Liver (tissue), 9 donors: ENCODE results near the gene OR14K1. TPM values are rescaled to one million over a fixed set of nuclear protein-coding genes. Genes with fewer than 3 reads are reported as not detected.
"Not testable (repeated sequence)": the region's sequence is repeated elsewhere in the genome, so short reads cannot be mapped to it uniquely, and the experiment has no call there.

ENCODE experiments used
- DNase-seq: peaks from one replicate; pipeline ENCODE4 v3.0.0-alpha.2; 2017; ENCODE audit warnings: low spot score
- H3K27ac ChIP-seq, 2 donors: one replicate each; pipeline ENCODE4 v1.7.0; 2013; ENCODE audit warnings: inconsistent platforms in 2 of 2, low read length in 2 of 2, control low read depth in 1 of 2, low read depth in 1 of 2, mild to moderate bottlenecking in 1 of 2
- H3K27me3 ChIP-seq, 4 donors: one replicate each; pipeline versions ENCODE4 v1.6.1 to v1.7.0; 2013; ENCODE audit warnings: low read length in 3 of 4, inconsistent platforms in 1 of 4, mild to moderate bottlenecking in 1 of 4, moderate library complexity in 1 of 4; ENCODE audit not compliant: control insufficient read depth in 4 of 4, insufficient read depth in 4 of 4
- H3K36me3 ChIP-seq, 4 donors: one replicate each; pipeline versions ENCODE4 v1.6.1 to v1.7.0; 2013; ENCODE audit warnings: low read length in 3 of 4, mild to moderate bottlenecking in 3 of 4, low read depth in 1 of 4, moderate library complexity in 1 of 4; ENCODE audit not compliant: control insufficient read depth in 4 of 4, insufficient read depth in 3 of 4
- H3K4me1 ChIP-seq, 4 donors: one replicate each; pipeline versions ENCODE4 v1.6.1 to v1.7.0; 2013; ENCODE audit warnings: low read length in 3 of 4, mild to moderate bottlenecking in 3 of 4, moderate library complexity in 1 of 4; ENCODE audit not compliant: control insufficient read depth in 4 of 4, insufficient read depth in 4 of 4
- H3K4me3 ChIP-seq, 3 donors: one replicate each; pipeline versions ENCODE4 v1.6.1 to v1.7.0; 2013; ENCODE audit warnings: low read length in 3 of 3, control low read depth in 1 of 3, low read depth in 1 of 3, mild to moderate bottlenecking in 1 of 3
- H3K9ac ChIP-seq, 2 donors: one replicate each; pipeline ENCODE4 v1.7.0; 2013; ENCODE audit warnings: low read length in 2 of 2, mild to moderate bottlenecking in 2 of 2, moderate library complexity in 2 of 2, control low read depth in 1 of 2, low read depth in 1 of 2
- H3K9me3 ChIP-seq, 4 donors: one replicate each; pipeline versions ENCODE4 v1.6.1 to v1.7.0; 2013; ENCODE audit warnings: low read length in 3 of 4; ENCODE audit not compliant: control insufficient read depth in 4 of 4
- CTCF ChIP-seq: fragments of 150-350 bp; IDR thresholded peaks from 2 replicates; pipeline ENCODE4 v1.5.1; 2017; ENCODE audit warnings: improper control_type of control experiment, low read depth, low read length; ENCODE audit not compliant: missing input control
- EGR1 ChIP-seq, 2 donors: IDR thresholded peaks; 2 replicates each; pipeline ENCODE4 v1.6.1; 2016 to 2018; ENCODE audit warnings: antibody characterized with exemption in 2 of 2, low read depth in 2 of 2
- FOXA1 ChIP-seq: IDR thresholded peaks from 2 replicates; pipeline ENCODE4 v1.6.1; 2016; ENCODE audit warnings: antibody characterized with exemption
- FOXA2 ChIP-seq: IDR thresholded peaks from 2 replicates; pipeline ENCODE4 v1.6.1; 2016; ENCODE audit warnings: antibody characterized with exemption
- GABPA ChIP-seq, 2 donors: IDR thresholded peaks in 1 of 2; conservative IDR thresholded peaks in 1 of 2; 2 replicates each; pipeline ENCODE4 v1.6.1; 2016; ENCODE audit warnings: antibody characterized with exemption in 2 of 2, mild to moderate bottlenecking in 1 of 2, moderate library complexity in 1 of 2
- HNF4A ChIP-seq, 2 donors: conservative IDR thresholded peaks; 2 replicates each; pipeline ENCODE4 v1.6.1; 2016; ENCODE audit warnings: antibody characterized with exemption in 2 of 2, mild to moderate bottlenecking in 2 of 2
- HNF4G ChIP-seq: IDR thresholded peaks from 2 replicates; pipeline ENCODE4 v1.6.1; 2016; ENCODE audit warnings: antibody characterized with exemption
- JUND ChIP-seq, 2 donors: IDR thresholded peaks; 2 replicates each; pipeline ENCODE4 v1.6.1; 2016; ENCODE audit warnings: antibody characterized with exemption in 2 of 2
- MAX ChIP-seq: IDR thresholded peaks from 2 replicates; pipeline ENCODE4 v1.6.1; 2016; ENCODE audit warnings: antibody characterized with exemption
- RAD21 ChIP-seq, 2 donors: IDR thresholded peaks; 2 replicates each; pipeline ENCODE4 v1.6.1; 2016; ENCODE audit warnings: antibody characterized with exemption in 2 of 2, mild to moderate bottlenecking in 2 of 2
- REST ChIP-seq: IDR thresholded peaks from 2 replicates; pipeline ENCODE4 v1.6.1; 2016; ENCODE audit warnings: antibody characterized with exemption, mild to moderate bottlenecking
- RXRA ChIP-seq, 2 donors: IDR thresholded peaks; 2 replicates each; pipeline ENCODE4 v1.6.1; 2017 to 2018; ENCODE audit warnings: antibody characterized with exemption in 2 of 2, mild to moderate bottlenecking in 1 of 2
- TAF1 ChIP-seq: conservative IDR thresholded peaks from 2 replicates; pipeline ENCODE4 v1.6.1; 2016; ENCODE audit warnings: antibody characterized with exemption, mild to moderate bottlenecking
- YY1 ChIP-seq: IDR thresholded peaks from 2 replicates; pipeline ENCODE4 v1.6.1; 2016; ENCODE audit warnings: antibody characterized with exemption, mild to moderate bottlenecking
- ZBTB33 ChIP-seq: IDR thresholded peaks from 2 replicates; pipeline ENCODE4 v1.6.1; 2016; ENCODE audit warnings: antibody characterized with exemption
- WGBS: extraction: QIAGEN DNeasy Blood & Tissue Kit; methylation state at CpG from one replicate; pipeline ENCODE4 v1.1.7; 2013; 5-methylcytosine and 5-hydroxymethylcytosine counted together
- polyA plus RNA-seq, 2 donors: library from polyadenylated mRNA; stranded (reverse) in 1 of 2; unstranded in 1 of 2; fragments of 200-250 nt in 1 of 2; fragments of >200 nt in 1 of 2; fragmentation: Nextera tagmentation in 1 of 2; extraction: Ambion mirVana in 1 of 2; gene quantifications; one replicate each; pipeline versions ENCODE4 v1.2.1 to v1.2.3, GENCODE V29; 2013 to 2015
- total RNA-seq, 2 donors: library from RNA; depleted of rRNA; stranded (reverse); fragments of >200 nt; gene quantifications; one replicate each; pipeline ENCODE4 v1.2.3, GENCODE V29; 2014
- donor health status: healthy.
- donor health status: healthy.
- donor health status: healthy.
- donor health status: healthy.
- donor health status: healthy.

OR14K1 gene
- total and polyA plus RNA-seq, 4 donors = not detected

GRCh38 chr1:247748041-247748440 is 9.6 kb downstream of the OR14K1 start, which contains the start of gene OR14A2:
OR14A2 (minus strand) TSS chr1:247748141.
- H3K4me1 ChIP-seq = no peaks in the 10 kb centered on the region
- TF ChIP-seq FOXA2 (no peak), HNF4A (conservative IDR thresholded peaks at IDR 0.05) (no peak), YY1 (no peak), RXRA (IDR thresholded peaks at IDR 0.05) (no peak), CTCF (no peak), REST (no peak), HNF4G (no peak), JUND (IDR thresholded peaks at IDR 0.05) (no peak), RAD21 (IDR thresholded peaks at IDR 0.05) (no peak), FOXA1 (no peak), GABPA (IDR thresholded peaks at IDR 0.05 in 1 of 2, conservative IDR thresholded peaks at IDR 0.05 in 1 of 2) (no peak), EGR1 (IDR thresholded peaks at IDR 0.05; ENCODE audit: low read depth in 2 of 2) (no peak), TAF1 (no peak), MAX (no peak)
- WGBS = 83% methylated on average over 2 of the region's 2 CpGs
- no peaks in the 10 kb centered on the region for H3K36me3 ChIP-seq
- no peak within 1 kb of the TSS for H3K27ac ChIP-seq
- H3K4me3 ChIP-seq = no peak within 1 kb of the TSS
- no peak within 1 kb of the TSS for H3K9ac ChIP-seq
- peaks cover 0 to 2% (median 0%) of the 10 kb centered on the region in 4 donors for H3K27me3 ChIP-seq
- H3K9me3 ChIP-seq = peaks cover 0 to 8% (median under 1%) of the 10 kb centered on the region in 4 donors
- DNase-seq = no peak

- Histone ChIP-seq H3K27ac (no peak overlapping the region), H3K27me3 (no peaks in the 10 kb centered on the region), H3K36me3 (no peaks in the 10 kb centered on the region), H3K9ac (no peak overlapping the region), H3K4me1 (no peaks in the 10 kb centered on the region), H3K9me3 (peaks cover 0 to 8% (median under 1%) of the 10 kb centered on the region in 4 donors), H3K4me3 (peak overlapping the region in 1 of 3 donors; percentile 4)
- 76% methylated on average over 1 of the region's 1 CpG for WGBS
- TF ChIP-seq HNF4A (conservative IDR thresholded peaks at IDR 0.05) (no peak), ZBTB33 (no peak), EGR1 (IDR thresholded peaks at IDR 0.05; ENCODE audit: low read depth in 2 of 2) (no peak)
- DNase-seq = no peak
Measured at GRCh38 chr1:247749870-247750269, 11.5 kb downstream of the OR14K1 start.

- not testable (repeated sequence) for H3K27me3 ChIP-seq, H3K9ac ChIP-seq, H3K36me3 ChIP-seq, DNase-seq, H3K9me3 ChIP-seq, H3K27ac ChIP-seq, H3K4me1 ChIP-seq, H3K4me3 ChIP-seq
- 93% methylated on average over 1 of the region's 1 CpG for WGBS
Measured at GRCh38 chr1:247754311-247754710, 15.9 kb downstream of the OR14K1 start.
